ENCODE measurements around the gene HRG.
"Not testable (repeated sequence)": the region's sequence is repeated elsewhere in the genome, so short reads cannot be mapped to it uniquely, and the experiment has no call there.

- TF ChIP-seq, protein P1, sequence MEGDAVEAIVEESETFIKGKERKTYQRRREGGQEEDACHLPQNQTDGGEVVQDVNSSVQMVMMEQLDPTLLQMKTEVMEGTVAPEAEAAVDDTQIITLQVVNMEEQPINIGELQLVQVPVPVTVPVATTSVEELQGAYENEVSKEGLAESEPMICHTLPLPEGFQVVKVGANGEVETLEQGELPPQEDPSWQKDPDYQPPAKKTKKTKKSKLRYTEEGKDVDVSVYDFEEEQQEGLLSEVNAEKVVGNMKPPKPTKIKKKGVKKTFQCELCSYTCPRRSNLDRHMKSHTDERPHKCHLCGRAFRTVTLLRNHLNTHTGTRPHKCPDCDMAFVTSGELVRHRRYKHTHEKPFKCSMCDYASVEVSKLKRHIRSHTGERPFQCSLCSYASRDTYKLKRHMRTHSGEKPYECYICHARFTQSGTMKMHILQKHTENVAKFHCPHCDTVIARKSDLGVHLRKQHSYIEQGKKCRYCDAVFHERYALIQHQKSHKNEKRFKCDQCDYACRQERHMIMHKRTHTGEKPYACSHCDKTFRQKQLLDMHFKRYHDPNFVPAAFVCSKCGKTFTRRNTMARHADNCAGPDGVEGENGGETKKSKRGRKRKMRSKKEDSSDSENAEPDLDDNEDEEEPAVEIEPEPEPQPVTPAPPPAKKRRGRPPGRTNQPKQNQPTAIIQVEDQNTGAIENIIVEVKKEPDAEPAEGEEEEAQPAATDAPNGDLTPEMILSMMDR (conservative IDR thresholded peaks at IDR 0.05; ENCODE audit: low read depth, low read length): not testable (repeated sequence)
- not testable (repeated sequence) for TF ChIP-seq RAD21 (IDR thresholded peaks at IDR 0.05; ENCODE audit: low read length); POLR2A (IDR thresholded peaks at IDR 0.05; ENCODE audit: low read depth, low read length); CEBPB (IDR thresholded peaks at IDR 0.05; ENCODE audit: low read depth, low read length); FOS (IDR thresholded peaks at IDR 0.05; ENCODE audit: low read depth, low read length); RFX5 (IDR thresholded peaks at IDR 0.05; ENCODE audit: low read depth, low read length); MAFK (IDR thresholded peaks at IDR 0.05; ENCODE audit: low read depth, low read length); CHD1 (IDR thresholded peaks at IDR 0.05; ENCODE audit: low read depth, low read length)
- TF ChIP-seq, protein P2, sequence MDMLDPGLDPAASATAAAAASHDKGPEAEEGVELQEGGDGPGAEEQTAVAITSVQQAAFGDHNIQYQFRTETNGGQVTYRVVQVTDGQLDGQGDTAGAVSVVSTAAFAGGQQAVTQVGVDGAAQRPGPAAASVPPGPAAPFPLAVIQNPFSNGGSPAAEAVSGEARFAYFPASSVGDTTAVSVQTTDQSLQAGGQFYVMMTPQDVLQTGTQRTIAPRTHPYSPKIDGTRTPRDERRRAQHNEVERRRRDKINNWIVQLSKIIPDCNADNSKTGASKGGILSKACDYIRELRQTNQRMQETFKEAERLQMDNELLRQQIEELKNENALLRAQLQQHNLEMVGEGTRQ (IDR thresholded peaks at IDR 0.05; ENCODE audit: low read depth, low read length): not testable (repeated sequence)
- TF ChIP-seq, protein P3, sequence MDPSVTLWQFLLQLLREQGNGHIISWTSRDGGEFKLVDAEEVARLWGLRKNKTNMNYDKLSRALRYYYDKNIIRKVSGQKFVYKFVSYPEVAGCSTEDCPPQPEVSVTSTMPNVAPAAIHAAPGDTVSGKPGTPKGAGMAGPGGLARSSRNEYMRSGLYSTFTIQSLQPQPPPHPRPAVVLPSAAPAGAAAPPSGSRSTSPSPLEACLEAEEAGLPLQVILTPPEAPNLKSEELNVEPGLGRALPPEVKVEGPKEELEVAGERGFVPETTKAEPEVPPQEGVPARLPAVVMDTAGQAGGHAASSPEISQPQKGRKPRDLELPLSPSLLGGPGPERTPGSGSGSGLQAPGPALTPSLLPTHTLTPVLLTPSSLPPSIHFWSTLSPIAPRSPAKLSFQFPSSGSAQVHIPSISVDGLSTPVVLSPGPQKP (IDR thresholded peaks at IDR 0.05; ENCODE audit: borderline replicate concordance, low read depth, low read length): not testable (repeated sequence)
Observed at GRCh38 chr3:186710694-186711093, 44.9 kb downstream of the HRG start.
